LHCN-M2 (cell line): ENCODE results near the gene DNAJC5G. TPM values are rescaled to one million over a fixed set of nuclear protein-coding genes. Genes with fewer than 3 reads are reported as not detected.
"Not testable (repeated sequence)": the region's sequence is repeated elsewhere in the genome, so short reads cannot be mapped to it uniquely, and the experiment has no call there.

Experiments
- DNase-seq: peaks from one replicate; pipeline ENCODE4 v3.0.0-alpha.2; 2012; ENCODE audit warnings: low read depth
- total RNA-seq: library from RNA; depleted of rRNA; stranded (reverse); fragments of >200 nt; gene quantifications from 2 replicates; pipeline ENCODE4 v1.2.3, GENCODE V29; 2014

The DNAJC5G gene
- total RNA-seq, 1 experiment from 2014 or later: not detected

- DNase-seq: no peak
These were observed 23.5 kb upstream of the DNAJC5G start for GRCh38 chr2:27251766-27252165.

GRCh38 chr2:27255187-27255586 is 20.0 kb upstream of the DNAJC5G start:
- no peak for DNase-seq

GRCh38 chr2:27255660-27256059 is 19.6 kb upstream of the DNAJC5G start:
- peak; percentile 68 for DNase-seq

GRCh38 chr2:27256855-27257454 is 18.3 kb upstream of the DNAJC5G start:
- no peak for DNase-seq

GRCh38 chr2:27258051-27258450 is 17.2 kb upstream of the DNAJC5G start:
- DNase-seq: no peak

GRCh38 chr2:27261241-27261925 is 13.8 kb upstream of the DNAJC5G start:
- no peak for DNase-seq

- DNase-seq: no peak
These were observed 13.3 kb upstream of the DNAJC5G start for GRCh38 chr2:27261926-27262298.

- no peak for DNase-seq
These were observed 12.6 kb upstream of the DNAJC5G start, which contains the start of gene SLC30A3 for GRCh38 chr2:27262379-27263286. Gene SLC30A3, minus strand, starts transcription at chr2:27263047. Its CDS starts 141 bp downstream, at chr2:27262906.

GRCh38 chr2:27263287-27264252 is 11.7 kb upstream of the DNAJC5G start:
- no peak for DNase-seq

- no peak for DNase-seq
These were observed 10.9 kb upstream of the DNAJC5G start for GRCh38 chr2:27264253-27264752.

- peak; percentile 45 for DNase-seq
These were observed 10.3 kb upstream of the DNAJC5G start for GRCh38 chr2:27264753-27265535.

GRCh38 chr2:27265536-27265870 is 9.7 kb upstream of the DNAJC5G start:
- DNase-seq: no peak

GRCh38 chr2:27268296-27268695 is 6.9 kb upstream of the DNAJC5G start:
- DNase-seq: not testable (repeated sequence)

- no peak for DNase-seq
These were observed 5.1 kb upstream of the DNAJC5G start for GRCh38 chr2:27270131-27270530.

GRCh38 chr2:27270670-27271069 is 4.6 kb upstream of the DNAJC5G start:
- DNase-seq: no peak

GRCh38 chr2:27271631-27272340 is 3.4 kb upstream of the DNAJC5G start:
- no peak for DNase-seq

- not testable (repeated sequence) for DNase-seq
These were observed 2.4 kb upstream of the DNAJC5G start for GRCh38 chr2:27272537-27273522.

GRCh38 chr2:27278010-27278409 is 2.8 kb downstream of the DNAJC5G start:
- DNase-seq: no peak
